HAP-1 (cell line): ENCODE results near the gene SCNN1A.
A peak's percentile ranks its signal among the peaks of the same experiment; 100 is the strongest.

ENCODE experiments used
- DNase-seq, 2 experiments: peaks; one replicate each; pipeline ENCODE4 v3.0.0-alpha.2; 2016 to 2020; ENCODE audit warnings: low spot score in 2 of 2
- H3K27me3 ChIP-seq: fragments of 250-450 bp; sonication (Bioruptor Pico); 2 replicates; pipeline ENCODE4 v1.5.1; 2020; ENCODE audit warnings: low read depth, mild to moderate bottlenecking, moderate library complexity
- H3K36me3 ChIP-seq: fragments of 250-450 bp; sonication (Bioruptor Pico); replicated peaks from 2 replicates; pipeline ENCODE4 v1.5.1; 2020; ENCODE audit warnings: mild to moderate bottlenecking
- H3K4me1 ChIP-seq: fragments of 250-450 bp; sonication (Bioruptor Pico); 2 replicates; pipeline ENCODE4 v1.5.1; 2020; ENCODE audit warnings: mild to moderate bottlenecking
- H3K4me3 ChIP-seq: fragments of 250-450 bp; sonication (Bioruptor Pico); 2 replicates; pipeline ENCODE4 v1.5.1; 2020; ENCODE audit warnings: mild to moderate bottlenecking, moderate library complexity
- H3K9me3 ChIP-seq: fragments of 250-450 bp; sonication (Bioruptor Pico); 2 replicates; pipeline ENCODE4 v1.5.1; 2020; ENCODE audit warnings: mild to moderate bottlenecking, moderate library complexity
- in situ Hi-C: fragments of 300-500 bp; cut with MboI; formaldehyde crosslinking; loops from 3 replicates; pipeline ENCODE4 v1.14.3; 2020; ENCODE audit warnings: low sequenced_read_pairs, inconsistent platforms, mixed read lengths

The SCNN1A gene

GRCh38 chr12:6378709-6379472 lies 3.5 kb upstream of the SCNN1A start:
- H3K27me3 ChIP-seq = no peaks in the 10 kb centered on the region
- H3K4me1 ChIP-seq = no peaks in the 10 kb centered on the region
- H3K36me3 ChIP-seq = no peaks in the 10 kb centered on the region
- H3K9me3 ChIP-seq = no peaks in the 10 kb centered on the region
- in situ Hi-C loops = no loop called here
- H3K4me3 ChIP-seq = no peak overlapping the region
- DNase-seq = no peak

GRCh38 chr12:6377667-6377994 lies 2.3 kb upstream of the SCNN1A start:
- Histone ChIP-seq H3K27me3 (no peaks in the 10 kb centered on the region), H3K9me3 (no peaks in the 10 kb centered on the region), H3K36me3 (no peaks in the 10 kb centered on the region), H3K4me1 (peaks cover 2% of the 10 kb centered on the region), H3K4me3 (no peak overlapping the region)
- DNase-seq = no peak
- in situ Hi-C loops = no loop called here

GRCh38 chr12:6376870-6377666 lies 1.7 kb upstream of the SCNN1A start:
- no peaks in the 10 kb centered on the region for H3K9me3 ChIP-seq
- DNase-seq = no peak
- in situ Hi-C loops = no loop called here
- no peaks in the 10 kb centered on the region for H3K27me3 ChIP-seq
- no peaks in the 10 kb centered on the region for H3K36me3 ChIP-seq
- peaks cover 7% of the 10 kb centered on the region for H3K4me1 ChIP-seq
- H3K4me3 ChIP-seq = no peak overlapping the region

GRCh38 chr12:6376079-6376869 lies 911 bp upstream of the SCNN1A start:
- H3K9me3 ChIP-seq = no peaks in the 10 kb centered on the region
- in situ Hi-C loops = no loop called here
- peaks cover 8% of the 10 kb centered on the region for H3K4me1 ChIP-seq
- no peaks in the 10 kb centered on the region for H3K27me3 ChIP-seq
- no peaks in the 10 kb centered on the region for H3K36me3 ChIP-seq
- peak; percentile 53 to 68 for DNase-seq
- H3K4me3 ChIP-seq = no peak overlapping the region

GRCh38 chr12:6374786-6375160 lies 590 bp downstream of the SCNN1A start:
- no peaks in the 10 kb centered on the region for H3K27me3 ChIP-seq
- DNase-seq = no peak
- H3K9me3 ChIP-seq = no peaks in the 10 kb centered on the region
- H3K4me3 ChIP-seq = no peak overlapping the region
- H3K36me3 ChIP-seq = no peaks in the 10 kb centered on the region
- in situ Hi-C loops = no loop called here
- H3K4me1 ChIP-seq = peaks cover 11% of the 10 kb centered on the region

GRCh38 chr12:6374028-6374785 lies 1.2 kb downstream of the SCNN1A start:
- in situ Hi-C loops = no loop called here
- Histone ChIP-seq H3K4me1 (peaks cover 11% of the 10 kb centered on the region), H3K9me3 (no peaks in the 10 kb centered on the region), H3K36me3 (no peaks in the 10 kb centered on the region), H3K4me3 (no peak overlapping the region), H3K27me3 (no peaks in the 10 kb centered on the region)
- DNase-seq = no peak

- no peaks in the 10 kb centered on the region for H3K36me3 ChIP-seq
- no peak for DNase-seq
- H3K4me1 ChIP-seq = peaks cover 11% of the 10 kb centered on the region
- in situ Hi-C loops = no loop called here
- H3K27me3 ChIP-seq = no peaks in the 10 kb centered on the region
- no peak overlapping the region for H3K4me3 ChIP-seq
- no peaks in the 10 kb centered on the region for H3K9me3 ChIP-seq
These were observed 2.2 kb downstream of the SCNN1A start for GRCh38 chr12:6373022-6373787.

GRCh38 chr12:6372403-6373003 lies 2.9 kb downstream of the SCNN1A start:
- DNase-seq = peak in 1 of 2 experiments; percentile 36
- in situ Hi-C loops = no loop called here
- Histone ChIP-seq H3K4me1 (peaks cover 11% of the 10 kb centered on the region), H3K9me3 (no peaks in the 10 kb centered on the region), H3K36me3 (no peaks in the 10 kb centered on the region), H3K27me3 (no peaks in the 10 kb centered on the region), H3K4me3 (no peak overlapping the region)

GRCh38 chr12:6370994-6371754 lies 4.2 kb downstream of the SCNN1A start:
- in situ Hi-C loops = no loop called here

GRCh38 chr12:6370576-6370935 lies 4.8 kb downstream of the SCNN1A start:
- H3K27me3 ChIP-seq = no peaks in the 10 kb centered on the region
- peaks cover 11% of the 10 kb centered on the region for H3K4me1 ChIP-seq
- H3K4me3 ChIP-seq = no peak overlapping the region
- no peaks in the 10 kb centered on the region for H3K36me3 ChIP-seq
- no peak for DNase-seq
- in situ Hi-C loops = no loop called here
- H3K9me3 ChIP-seq = no peaks in the 10 kb centered on the region

More at GRCh38 chr12:6370994-6371754, 4.2 kb downstream of the SCNN1A start:
- Histone ChIP-seq H3K36me3 (no peaks in the 10 kb centered on the region), H3K4me3 (no peak overlapping the region), H3K27me3 (no peaks in the 10 kb centered on the region), H3K9me3 (no peaks in the 10 kb centered on the region), H3K4me1 (peaks cover 11% of the 10 kb centered on the region)
- DNase-seq = peak in 1 of 2 experiments; percentile 64

- no peaks in the 10 kb centered on the region for H3K9me3 ChIP-seq
- H3K36me3 ChIP-seq = no peaks in the 10 kb centered on the region
- in situ Hi-C loops = no loop called here
- no peaks in the 10 kb centered on the region for H3K27me3 ChIP-seq
- no peak for DNase-seq
- H3K4me3 ChIP-seq = no peak overlapping the region
- H3K4me1 ChIP-seq = peaks cover 11% of the 10 kb centered on the region
These were observed 5.3 kb downstream of the SCNN1A start for GRCh38 chr12:6369916-6370575.
